HepG2 (cell line): Measurements from ENCODE around the gene ZNF629. TPM values are rescaled to one million over a fixed set of nuclear protein-coding genes. Genes with fewer than 3 reads are reported as not detected.

Source experiments
- KLF11 ChIP-seq: IDR thresholded peaks from 2 replicates; pipeline ENCODE4 v1.6.1; 2016; ENCODE audit warnings: missing compliant biosample characterization
- NFIB ChIP-seq: sonication (generic); formaldehyde crosslinking; IDR thresholded peaks from 2 replicates; pipeline ENCODE4 v1.9.0; 2021; ENCODE audit warnings: missing genetic modification reagents, mild to moderate bottlenecking, borderline replicate concordance
- SALL2 ChIP-seq: sonication (generic); formaldehyde crosslinking; IDR thresholded peaks from 2 replicates; pipeline ENCODE4 v1.8.1; 2023; ENCODE audit warnings: mild to moderate bottlenecking, missing genetic modification reagents, inconsistent platforms
- SAP130 ChIP-seq: IDR thresholded peaks from 2 replicates; pipeline ENCODE4 v1.6.1; 2016; ENCODE audit warnings: low read depth
- THAP11 ChIP-seq: IDR thresholded peaks from 2 replicates; pipeline ENCODE4 v1.6.1; 2016; ENCODE audit warnings: missing biosample characterization, missing genetic modification reagents
- ZNF615 ChIP-seq: sonication (generic); formaldehyde crosslinking; IDR thresholded peaks from 2 replicates; pipeline ENCODE4 v1.5.0; 2020; ENCODE audit warnings: mild to moderate bottlenecking, missing genetic modification reagents, borderline replicate concordance
- ZNF83 ChIP-seq: sonication (generic); formaldehyde crosslinking; IDR thresholded peaks from 2 replicates; pipeline ENCODE4 v1.4.0; 2020; ENCODE audit warnings: missing genetic modification reagents, mild to moderate bottlenecking, borderline replicate concordance
- polyA plus RNA-seq, 8 experiments: library from polyadenylated mRNA; depleted of rRNA in 3 of 8; stranded (reverse) in 7 of 8; unstranded in 1 of 8; fragments of >200 nt; fragmentation: Illumina TruSeq in 4 of 8; extraction: Trizol in 4 of 8; gene quantifications; 2 replicates each; pipeline versions ENCODE4 v1.2.1 to v1.2.3, GENCODE V29; 2011 to 2016; ENCODE audit warnings: low read depth in 4 of 8, missing spikeins in 1 of 8, mixed read lengths in 1 of 8; ENCODE audit not compliant: insufficient read depth in 1 of 8
- total RNA-seq, 5 experiments: library from RNA; depleted of rRNA; stranded (reverse); fragments of >200 nt; fragmentation: Illumina TruSeq; extraction: Trizol; gene quantifications; 2 replicates each; pipeline ENCODE4 v1.2.3, GENCODE V29; 2016; ENCODE audit warnings: low read depth in 1 of 5
- TF ChIP-seq, protein P1 (sequence below): sonication (generic); formaldehyde crosslinking; conservative IDR thresholded peaks from 2 replicates; pipeline ENCODE4 v1.4.0; 2020; ENCODE audit warnings: missing genetic modification reagents
- TF ChIP-seq, protein P2 (sequence below): IDR thresholded peaks from 2 replicates; pipeline ENCODE4 v1.6.1; 2016; ENCODE audit warnings: mild to moderate bottlenecking
- TF ChIP-seq, protein P3 (sequence below): sonication (generic); formaldehyde crosslinking; IDR thresholded peaks from 2 replicates; pipeline ENCODE4 v1.4.0; 2020; ENCODE audit warnings: missing genetic modification reagents
- TF ChIP-seq, protein P4 (sequence below): sonication (generic); formaldehyde crosslinking; IDR thresholded peaks from 2 replicates; pipeline ENCODE4 v1.4.0; 2020; ENCODE audit warnings: missing genetic modification reagents
- TF ChIP-seq, protein P5 (sequence below): sonication (generic); formaldehyde crosslinking; IDR thresholded peaks from 2 replicates; pipeline ENCODE4 v1.4.0; 2020; ENCODE audit warnings: missing genetic modification reagents
- TF ChIP-seq, protein P6 (sequence below): sonication (generic); formaldehyde crosslinking; IDR thresholded peaks from 2 replicates; pipeline ENCODE4 v1.8.1; 2023; ENCODE audit warnings: missing genetic modification reagents, inconsistent platforms, borderline replicate concordance
- TF ChIP-seq, protein P7 (sequence below): sonication (generic); formaldehyde crosslinking; IDR thresholded peaks from 2 replicates; pipeline ENCODE4 v1.5.0; 2020; ENCODE audit warnings: missing genetic modification reagents

The ZNF629 gene
- total and polyA plus RNA-seq, 2 of the 13 experiments (the other 11 are each of a cell fraction or from before 2014, with no cell fraction given) = 6.1 to 16.5 TPM

DNA sequence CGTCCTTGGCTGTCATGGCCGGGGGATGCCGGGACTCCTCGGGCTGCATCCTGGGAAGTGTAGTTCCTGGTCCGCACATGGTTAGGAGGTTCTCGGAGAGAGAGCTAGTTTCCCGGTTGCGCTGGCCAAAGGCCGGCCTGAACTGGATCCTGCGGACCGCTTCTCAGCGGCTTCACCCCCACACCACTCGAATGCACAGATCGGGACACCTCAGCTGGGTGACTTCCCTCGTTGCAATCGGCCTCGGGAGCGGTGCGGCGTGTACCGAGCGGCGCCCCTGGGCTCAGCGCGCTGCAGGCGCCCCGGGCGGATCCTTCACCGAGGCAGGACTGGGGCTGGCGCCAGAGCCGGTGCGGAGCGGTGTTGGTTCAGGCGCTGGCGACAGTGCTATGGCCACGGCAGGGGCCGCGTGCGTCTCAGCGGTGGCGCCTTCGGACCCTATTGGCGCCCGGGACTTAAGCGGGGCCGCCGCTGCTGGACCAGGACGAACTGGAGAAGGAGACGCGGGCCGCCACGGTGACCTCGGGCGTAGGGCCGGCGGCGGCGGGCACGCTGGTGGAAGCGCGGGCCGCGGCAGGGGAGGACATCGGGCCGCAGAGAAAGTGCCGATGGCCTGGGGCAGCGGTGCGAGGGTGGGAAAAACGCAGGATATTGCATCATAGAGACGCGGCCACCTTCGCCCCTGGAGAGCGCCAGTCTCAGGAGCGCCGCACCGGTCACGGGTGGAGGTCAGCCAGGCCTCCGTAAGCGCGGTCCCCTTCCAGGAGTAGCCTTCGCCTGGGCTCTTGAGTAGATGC lies 11.4 kb downstream of the ZNF629 start (continued):
- TF ChIP-seq SAP130 (CRISPR knock-in tag) (peak; percentile 90), ZNF83 (CRISPR knock-in tag) (0 out of 2 replicates have a peak, but pooled peaks have one; percentile 84), NFIB (CRISPR knock-in tag) (no peak), KLF11 (peak; percentile 86; the same call in 1 of the 2 replicates), THAP11 (CRISPR knock-in tag) (peak; percentile 98), SALL2 (CRISPR knock-in tag) (peak; percentile 49), ZNF615 (CRISPR knock-in tag) (no peak)
- TF ChIP-seq, protein P1, sequence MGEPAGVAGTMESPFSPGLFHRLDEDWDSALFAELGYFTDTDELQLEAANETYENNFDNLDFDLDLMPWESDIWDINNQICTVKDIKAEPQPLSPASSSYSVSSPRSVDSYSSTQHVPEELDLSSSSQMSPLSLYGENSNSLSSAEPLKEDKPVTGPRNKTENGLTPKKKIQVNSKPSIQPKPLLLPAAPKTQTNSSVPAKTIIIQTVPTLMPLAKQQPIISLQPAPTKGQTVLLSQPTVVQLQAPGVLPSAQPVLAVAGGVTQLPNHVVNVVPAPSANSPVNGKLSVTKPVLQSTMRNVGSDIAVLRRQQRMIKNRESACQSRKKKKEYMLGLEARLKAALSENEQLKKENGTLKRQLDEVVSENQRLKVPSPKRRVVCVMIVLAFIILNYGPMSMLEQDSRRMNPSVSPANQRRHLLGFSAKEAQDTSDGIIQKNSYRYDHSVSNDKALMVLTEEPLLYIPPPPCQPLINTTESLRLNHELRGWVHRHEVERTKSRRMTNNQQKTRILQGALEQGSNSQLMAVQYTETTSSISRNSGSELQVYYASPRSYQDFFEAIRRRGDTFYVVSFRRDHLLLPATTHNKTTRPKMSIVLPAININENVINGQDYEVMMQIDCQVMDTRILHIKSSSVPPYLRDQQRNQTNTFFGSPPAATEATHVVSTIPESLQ (CRISPR knock-in tag) = peak; percentile 91; the same call in 1 of the 2 replicates
- TF ChIP-seq, protein P2, sequence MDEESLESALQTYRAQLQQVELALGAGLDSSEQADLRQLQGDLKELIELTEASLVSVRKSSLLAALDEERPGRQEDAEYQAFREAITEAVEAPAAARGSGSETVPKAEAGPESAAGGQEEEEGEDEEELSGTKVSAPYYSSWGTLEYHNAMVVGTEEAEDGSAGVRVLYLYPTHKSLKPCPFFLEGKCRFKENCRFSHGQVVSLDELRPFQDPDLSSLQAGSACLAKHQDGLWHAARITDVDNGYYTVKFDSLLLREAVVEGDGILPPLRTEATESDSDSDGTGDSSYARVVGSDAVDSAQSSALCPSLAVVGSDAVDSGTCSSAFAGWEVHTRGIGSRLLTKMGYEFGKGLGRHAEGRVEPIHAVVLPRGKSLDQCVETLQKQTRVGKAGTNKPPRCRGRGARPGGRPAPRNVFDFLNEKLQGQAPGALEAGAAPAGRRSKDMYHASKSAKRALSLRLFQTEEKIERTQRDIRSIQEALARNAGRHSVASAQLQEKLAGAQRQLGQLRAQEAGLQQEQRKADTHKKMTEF (CRISPR knock-in tag) = peak; percentile 99
- TF ChIP-seq, protein P3, sequence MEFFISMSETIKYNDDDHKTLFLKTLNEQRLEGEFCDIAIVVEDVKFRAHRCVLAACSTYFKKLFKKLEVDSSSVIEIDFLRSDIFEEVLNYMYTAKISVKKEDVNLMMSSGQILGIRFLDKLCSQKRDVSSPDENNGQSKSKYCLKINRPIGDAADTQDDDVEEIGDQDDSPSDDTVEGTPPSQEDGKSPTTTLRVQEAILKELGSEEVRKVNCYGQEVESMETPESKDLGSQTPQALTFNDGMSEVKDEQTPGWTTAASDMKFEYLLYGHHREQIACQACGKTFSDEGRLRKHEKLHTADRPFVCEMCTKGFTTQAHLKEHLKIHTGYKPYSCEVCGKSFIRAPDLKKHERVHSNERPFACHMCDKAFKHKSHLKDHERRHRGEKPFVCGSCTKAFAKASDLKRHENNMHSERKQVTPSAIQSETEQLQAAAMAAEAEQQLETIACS = 0 out of 2 replicates have a peak, but pooled peaks have one; percentile 10
- TF ChIP-seq, protein P4, sequence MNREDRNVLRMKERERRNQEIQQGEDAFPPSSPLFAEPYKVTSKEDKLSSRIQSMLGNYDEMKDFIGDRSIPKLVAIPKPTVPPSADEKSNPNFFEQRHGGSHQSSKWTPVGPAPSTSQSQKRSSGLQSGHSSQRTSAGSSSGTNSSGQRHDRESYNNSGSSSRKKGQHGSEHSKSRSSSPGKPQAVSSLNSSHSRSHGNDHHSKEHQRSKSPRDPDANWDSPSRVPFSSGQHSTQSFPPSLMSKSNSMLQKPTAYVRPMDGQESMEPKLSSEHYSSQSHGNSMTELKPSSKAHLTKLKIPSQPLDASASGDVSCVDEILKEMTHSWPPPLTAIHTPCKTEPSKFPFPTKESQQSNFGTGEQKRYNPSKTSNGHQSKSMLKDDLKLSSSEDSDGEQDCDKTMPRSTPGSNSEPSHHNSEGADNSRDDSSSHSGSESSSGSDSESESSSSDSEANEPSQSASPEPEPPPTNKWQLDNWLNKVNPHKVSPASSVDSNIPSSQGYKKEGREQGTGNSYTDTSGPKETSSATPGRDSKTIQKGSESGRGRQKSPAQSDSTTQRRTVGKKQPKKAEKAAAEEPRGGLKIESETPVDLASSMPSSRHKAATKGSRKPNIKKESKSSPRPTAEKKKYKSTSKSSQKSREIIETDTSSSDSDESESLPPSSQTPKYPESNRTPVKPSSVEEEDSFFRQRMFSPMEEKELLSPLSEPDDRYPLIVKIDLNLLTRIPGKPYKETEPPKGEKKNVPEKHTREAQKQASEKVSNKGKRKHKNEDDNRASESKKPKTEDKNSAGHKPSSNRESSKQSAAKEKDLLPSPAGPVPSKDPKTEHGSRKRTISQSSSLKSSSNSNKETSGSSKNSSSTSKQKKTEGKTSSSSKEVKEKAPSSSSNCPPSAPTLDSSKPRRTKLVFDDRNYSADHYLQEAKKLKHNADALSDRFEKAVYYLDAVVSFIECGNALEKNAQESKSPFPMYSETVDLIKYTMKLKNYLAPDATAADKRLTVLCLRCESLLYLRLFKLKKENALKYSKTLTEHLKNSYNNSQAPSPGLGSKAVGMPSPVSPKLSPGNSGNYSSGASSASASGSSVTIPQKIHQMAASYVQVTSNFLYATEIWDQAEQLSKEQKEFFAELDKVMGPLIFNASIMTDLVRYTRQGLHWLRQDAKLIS (CRISPR knock-in tag) = peak; percentile 69
- TF ChIP-seq, protein P5, sequence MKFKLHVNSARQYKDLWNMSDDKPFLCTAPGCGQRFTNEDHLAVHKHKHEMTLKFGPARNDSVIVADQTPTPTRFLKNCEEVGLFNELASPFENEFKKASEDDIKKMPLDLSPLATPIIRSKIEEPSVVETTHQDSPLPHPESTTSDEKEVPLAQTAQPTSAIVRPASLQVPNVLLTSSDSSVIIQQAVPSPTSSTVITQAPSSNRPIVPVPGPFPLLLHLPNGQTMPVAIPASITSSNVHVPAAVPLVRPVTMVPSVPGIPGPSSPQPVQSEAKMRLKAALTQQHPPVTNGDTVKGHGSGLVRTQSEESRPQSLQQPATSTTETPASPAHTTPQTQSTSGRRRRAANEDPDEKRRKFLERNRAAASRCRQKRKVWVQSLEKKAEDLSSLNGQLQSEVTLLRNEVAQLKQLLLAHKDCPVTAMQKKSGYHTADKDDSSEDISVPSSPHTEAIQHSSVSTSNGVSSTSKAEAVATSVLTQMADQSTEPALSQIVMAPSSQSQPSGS (CRISPR knock-in tag) = peak; percentile 56
- TF ChIP-seq, protein P6, sequence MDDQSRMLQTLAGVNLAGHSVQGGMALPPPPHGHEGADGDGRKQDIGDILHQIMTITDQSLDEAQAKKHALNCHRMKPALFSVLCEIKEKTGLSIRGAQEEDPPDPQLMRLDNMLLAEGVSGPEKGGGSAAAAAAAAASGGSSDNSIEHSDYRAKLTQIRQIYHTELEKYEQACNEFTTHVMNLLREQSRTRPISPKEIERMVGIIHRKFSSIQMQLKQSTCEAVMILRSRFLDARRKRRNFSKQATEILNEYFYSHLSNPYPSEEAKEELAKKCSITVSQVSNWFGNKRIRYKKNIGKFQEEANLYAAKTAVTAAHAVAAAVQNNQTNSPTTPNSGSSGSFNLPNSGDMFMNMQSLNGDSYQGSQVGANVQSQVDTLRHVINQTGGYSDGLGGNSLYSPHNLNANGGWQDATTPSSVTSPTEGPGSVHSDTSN (CRISPR knock-in tag) = no peak; the same call in 1 of the 2 replicates
- TF ChIP-seq, protein P7, sequence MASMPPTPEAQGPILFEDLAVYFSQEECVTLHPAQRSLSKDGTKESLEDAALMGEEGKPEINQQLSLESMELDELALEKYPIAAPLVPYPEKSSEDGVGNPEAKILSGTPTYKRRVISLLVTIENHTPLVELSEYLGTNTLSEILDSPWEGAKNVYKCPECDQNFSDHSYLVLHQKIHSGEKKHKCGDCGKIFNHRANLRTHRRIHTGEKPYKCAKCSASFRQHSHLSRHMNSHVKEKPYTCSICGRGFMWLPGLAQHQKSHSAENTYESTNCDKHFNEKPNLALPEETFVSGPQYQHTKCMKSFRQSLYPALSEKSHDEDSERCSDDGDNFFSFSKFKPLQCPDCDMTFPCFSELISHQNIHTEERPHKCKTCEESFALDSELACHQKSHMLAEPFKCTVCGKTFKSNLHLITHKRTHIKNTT (CRISPR knock-in tag) = 0 out of 2 replicates have a peak, but pooled peaks have one; percentile 89
